Motor neuron (in vitro differentiated cells): ENCODE measurements around the gene SPINDOC. TPM values are rescaled to one million over a fixed set of nuclear protein-coding genes. Genes with fewer than 3 reads are reported as not detected.
"Not testable (repeated sequence)": the region's sequence is repeated elsewhere in the genome, so short reads cannot be mapped to it uniquely, and the experiment has no call there.

Experiments used
- ATAC-seq, 8 experiments: fragments of 200-7000 bp; cut with Tn5 transposase; replicated peaks in 6 of 8; 2 replicates each; pipeline ENCODE4 v1.8.0; 2021; ENCODE audit warnings: mild to moderate bottlenecking in 8 of 8, moderate library complexity in 8 of 8
- H3K27ac ChIP-seq, 2 donors: fragments of 250-450 bp; sonication (Bioruptor Pico); 2 replicates each; pipeline ENCODE4 v1.9.0; 2021; ENCODE audit warnings: antibody characterized with exemption in 2 of 2, mild to moderate bottlenecking in 2 of 2, moderate library complexity in 1 of 2
- H3K4me1 ChIP-seq, 2 donors: fragments of 250-450 bp; sonication (Bioruptor Pico); replicated peaks in 1 of 2; 2 replicates each; pipeline ENCODE4 v1.6.1; 2021; ENCODE audit warnings: antibody characterized with exemption in 2 of 2, mild to moderate bottlenecking in 2 of 2, moderate library complexity in 1 of 2
- H3K4me3 ChIP-seq, 5 donors: fragments of 250-450 bp; sonication (Bioruptor Pico); 2 replicates each; pipeline ENCODE4 v1.9.0; 2021; ENCODE audit warnings: antibody characterized with exemption in 5 of 5, mild to moderate bottlenecking in 5 of 5, moderate library complexity in 4 of 5
- WGBS, 10 experiments: fragments of 450-650 bp; shearing (Covaris generic); methylation state at CpG; one replicate each; pipeline ENCODE4 v1.0.0; 2022; 5-methylcytosine and 5-hydroxymethylcytosine counted together
- in situ Hi-C, 9 experiments: fragments of 400-800 bp; cut with MboI; loops; one replicate each; pipeline ENCODE4 v1.15.0; 2021; ENCODE audit warnings: low sequenced_read_pairs in 9 of 9, low pct_unique_long_range_greater_than_20kb in 2 of 9; ENCODE audit not compliant: unreplicated experiment in 9 of 9
- total RNA-seq, 8 experiments: library from RNA; unstranded; fragments of 300-600 nt; gene quantifications; 2 replicates each; pipeline versions ENCODE4 v1.2.3 to v1.2.4, GENCODE V29; 2022

SPINDOC gene
- total RNA-seq, 8 experiments from 2014 or later = 16.6 to 61.5 (median 23.5) TPM

GRCh38 chr11:63802637-63803414 is 10.4 kb upstream of the SPINDOC start:
- in situ Hi-C loops = no loop called here
- no peak overlapping the region for H3K27ac ChIP-seq
- H3K4me1 ChIP-seq = no peaks in the 10 kb centered on the region
- H3K4me3 ChIP-seq = no peak overlapping the region
- WGBS, 10 experiments = 43 to 100% (median 87%) methylated on average over 1 to 8 of the region's 10 CpGs; no CpG with 5 or more reads in 2 of the 10 experiments
- ATAC-seq = peak; percentile 27 to 86 (median 50)

DNA sequence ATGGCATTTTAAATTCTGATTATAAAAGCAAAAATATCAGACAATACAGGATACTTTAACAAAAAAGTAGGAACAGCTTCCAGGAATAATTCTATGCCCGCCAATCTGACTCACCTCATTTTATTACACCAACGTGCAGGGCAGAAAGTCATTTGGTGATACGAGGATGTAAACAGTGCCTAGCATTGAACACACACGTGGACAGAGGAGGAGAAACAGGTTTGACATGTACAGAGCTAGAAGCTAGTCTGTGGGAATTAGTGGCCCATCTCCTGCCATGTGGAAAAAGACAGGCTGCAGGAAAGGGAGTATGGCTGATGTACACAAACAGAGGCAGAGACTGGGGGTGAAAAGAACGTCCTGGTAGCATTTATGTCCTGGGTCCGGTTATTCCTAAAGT is 9.0 kb upstream of the SPINDOC start:
- in situ Hi-C loops = no loop called here

DNA sequence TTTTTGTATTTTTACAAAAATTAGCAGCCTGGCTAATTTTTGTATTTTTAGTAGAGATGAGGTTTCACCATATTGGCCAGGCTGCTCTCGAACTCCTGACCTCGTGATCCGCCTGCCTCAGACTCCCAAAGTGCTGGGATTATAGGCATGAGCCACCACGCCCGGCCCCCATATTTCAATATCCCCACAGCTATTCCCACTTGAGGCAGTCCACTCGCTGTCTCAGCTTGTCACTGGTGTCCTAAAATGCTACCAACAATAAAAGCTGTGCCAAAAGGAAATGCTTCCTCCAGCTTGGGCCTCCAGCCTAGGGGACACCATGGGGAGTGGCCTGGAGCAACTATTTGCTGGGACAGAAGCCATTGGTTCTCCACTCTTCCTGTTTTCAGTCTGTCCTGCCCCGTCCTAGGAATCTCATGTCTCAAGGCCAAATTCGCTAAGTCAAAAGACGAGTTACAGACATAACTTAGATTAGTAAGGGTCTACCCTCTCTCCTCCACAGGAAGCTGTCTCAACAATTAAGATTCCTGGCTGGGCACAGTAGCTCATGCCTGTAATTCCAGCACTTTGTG is 7.3 kb upstream of the SPINDOC start:
- in situ Hi-C loops = no loop called here
- no peak for ATAC-seq
- WGBS, 10 experiments = 47 to 100% (median 80%) methylated on average over 1 to 7 of the region's 9 CpGs; no CpG with 5 or more reads in 2 of the 10 experiments
- Histone ChIP-seq H3K4me3 (no peak overlapping the region), H3K4me1 (no peaks in the 10 kb centered on the region), H3K27ac (no peak overlapping the region)

More for the DNA sequence above, 9.0 kb upstream of the SPINDOC start:
- Histone ChIP-seq H3K4me3 (no peak overlapping the region), H3K27ac (no peak overlapping the region), H3K4me1 (no peaks in the 10 kb centered on the region)
- ATAC-seq = no peak
- WGBS, 10 experiments = 50 to 100% (median 78%) methylated on average over 1 to 6 of the region's 6 CpGs; no CpG with 5 or more reads in 1 of the 10 experiments

GRCh38 chr11:63810383-63810782 is 2.9 kb upstream of the SPINDOC start:
- in situ Hi-C loops, H3K4me3 ChIP-seq, H3K27ac ChIP-seq, ATAC-seq: not testable (repeated sequence)
- peaks cover 9 to 19% of the 10 kb centered on the region in 2 donors for H3K4me1 ChIP-seq
- WGBS, 10 experiments = 80 to 100% (median 93%) methylated on average over 1 to 7 of the region's 11 CpGs; no CpG with 5 or more reads in 3 of the 10 experiments

GRCh38 chr11:63811522-63811921 is 1.7 kb upstream of the SPINDOC start:
- 66 to 100% (median 88%) methylated on average over 1 to 3 of the region's 3 CpGs; no CpG with 5 or more reads in 6 of the 10 experiments for WGBS, 10 experiments
- in situ Hi-C loops = no loop called here
- Histone ChIP-seq H3K4me1 (peaks cover 9 to 21% of the 10 kb centered on the region in 2 donors), H3K4me3 (peak overlapping the region in 1 of 5 donors; percentile 79), H3K27ac (no peak overlapping the region)
- ATAC-seq = no peak

DNA sequence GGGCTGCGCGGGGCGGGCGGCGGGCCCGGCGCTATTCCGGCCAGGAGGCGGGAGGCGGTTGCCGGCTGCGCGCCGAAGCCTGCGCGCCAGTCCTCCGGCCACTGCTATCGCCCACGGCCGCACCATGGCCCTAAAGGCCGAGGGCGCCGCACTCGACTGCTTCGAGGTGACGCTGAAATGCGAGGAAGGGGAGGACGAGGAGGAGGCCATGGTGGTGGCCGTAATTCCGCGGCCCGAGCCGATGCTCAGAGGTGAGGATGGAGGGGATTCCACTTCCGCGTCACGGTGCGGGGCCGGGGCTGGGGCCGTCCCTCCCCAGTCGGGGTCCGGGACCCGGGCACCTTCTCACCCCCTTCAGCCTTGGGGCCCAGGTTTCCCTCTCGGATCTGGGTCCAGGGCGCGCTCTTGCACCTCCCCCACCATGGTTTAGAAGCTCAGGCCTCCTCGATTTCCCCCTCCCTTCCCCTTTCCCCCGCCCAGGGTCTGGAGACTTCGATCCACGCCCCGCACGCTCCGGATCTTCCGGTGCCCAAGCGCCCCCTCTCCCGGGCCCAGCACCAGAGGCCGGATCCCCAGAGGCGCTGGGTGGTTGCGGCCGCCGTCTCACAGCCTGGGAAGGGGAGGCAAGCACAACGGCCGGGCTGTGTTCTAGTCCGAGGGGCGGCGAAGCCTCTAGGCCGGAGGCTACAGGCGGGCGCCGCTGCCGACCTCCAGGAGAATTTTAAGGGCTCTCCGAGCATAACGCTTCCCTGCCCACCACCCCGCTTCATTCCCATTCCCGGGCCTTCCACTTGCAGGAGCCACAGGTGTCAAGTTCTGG is 517 bp downstream of the SPINDOC start:
- Histone ChIP-seq H3K27ac (peak overlapping the region; percentile 74 to 89), H3K4me3 (peak overlapping the region; percentile 67 to 92 (median 79)), H3K4me1 (peaks cover 9 to 21% of the 10 kb centered on the region in 2 donors)
- in situ Hi-C loops = no loop called here
- ATAC-seq = peak; percentile 57 to 74 (median 70)
- WGBS, 10 experiments = 0% methylated on average over 1 to 5 of the region's 74 CpGs; no CpG with 5 or more reads in 7 of the 10 experiments

- peak overlapping the region in 1 of 2 donors; percentile 89 for H3K27ac ChIP-seq
- peak in 4 of 8 experiments; percentile 1 to 4 (median 3) for ATAC-seq
- 0 to 20% (median 3%) methylated on average over 2 to 7 of the region's 7 CpGs; no CpG with 5 or more reads in 2 of the 10 experiments for WGBS, 10 experiments
These were observed 1.1 kb downstream of the SPINDOC start for GRCh38 chr11:63814383-63814736.

GRCh38 chr11:63816166-63816565 is 2.9 kb downstream of the SPINDOC start:
- H3K4me3 ChIP-seq = no peak overlapping the region
- ATAC-seq = no peak
- in situ Hi-C loops = no loop called here
- 89 to 100% (median 97%) methylated on average over 2 to 6 of the region's 6 CpGs; no CpG with 5 or more reads in 1 of the 10 experiments for WGBS, 10 experiments
- H3K27ac ChIP-seq = no peak overlapping the region
- H3K4me1 ChIP-seq = peaks cover 9 to 21% of the 10 kb centered on the region in 2 donors

More at GRCh38 chr11:63814383-63814736, 1.1 kb downstream of the SPINDOC start:
- in situ Hi-C loops = no loop called here
- Histone ChIP-seq H3K4me1 (peaks cover 9 to 21% of the 10 kb centered on the region in 2 donors), H3K4me3 (peak overlapping the region; percentile 67 to 92 (median 79))

DNA sequence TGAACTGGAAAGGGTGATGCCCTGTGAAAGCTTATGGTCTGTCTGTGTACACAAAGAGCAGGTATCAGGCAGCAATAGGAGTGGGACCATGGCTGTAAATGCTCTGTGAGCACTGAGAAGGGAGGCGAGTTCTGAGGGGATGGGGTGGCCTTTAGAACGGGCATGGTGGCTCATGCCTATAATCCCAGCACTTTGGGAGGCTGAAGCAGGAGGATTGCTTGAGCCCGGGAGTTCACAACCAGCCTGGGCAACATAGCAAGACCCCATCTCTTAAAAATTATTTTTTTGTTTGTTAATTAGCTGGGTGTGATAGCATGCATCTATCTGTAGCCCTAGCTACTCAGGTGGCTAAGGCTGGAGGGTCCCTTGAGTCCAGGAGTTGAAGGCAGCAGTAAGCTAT is 3.5 kb downstream of the SPINDOC start:
- peaks cover 9 to 18% of the 10 kb centered on the region in 2 donors for H3K4me1 ChIP-seq
- in situ Hi-C loops = no loop called here
- ATAC-seq = no peak
- 93 to 100% (median 100%) methylated on average over 1 to 3 of the region's 3 CpGs; no CpG with 5 or more reads in 5 of the 10 experiments for WGBS, 10 experiments
- no peak overlapping the region for H3K4me3 ChIP-seq
- no peak overlapping the region for H3K27ac ChIP-seq

GRCh38 chr11:63817758-63818498 is 4.7 kb downstream of the SPINDOC start:
- no peak overlapping the region for H3K4me3 ChIP-seq
- ATAC-seq = no peak
- H3K27ac ChIP-seq = no peak overlapping the region
- 89 to 100% (median 93%) methylated on average over 1 to 10 of the region's 27 CpGs; no CpG with 5 or more reads in 4 of the 10 experiments for WGBS, 10 experiments
- H3K4me1 ChIP-seq = peaks cover 9 to 11% of the 10 kb centered on the region in 2 donors
- in situ Hi-C loops = no loop called here

- ATAC-seq = no peak
- WGBS, 10 experiments = 96 to 100% (median 100%) methylated on average over 2 to 5 of the region's 19 CpGs; no CpG with 5 or more reads in 7 of the 10 experiments
- Histone ChIP-seq H3K4me3 (no peak overlapping the region), H3K4me1 (peaks cover 9 to 11% of the 10 kb centered on the region in 2 donors), H3K27ac (no peak overlapping the region)
- in situ Hi-C loops = no loop called here
These were observed 5.4 kb downstream of the SPINDOC start for GRCh38 chr11:63818609-63819008.

DNA sequence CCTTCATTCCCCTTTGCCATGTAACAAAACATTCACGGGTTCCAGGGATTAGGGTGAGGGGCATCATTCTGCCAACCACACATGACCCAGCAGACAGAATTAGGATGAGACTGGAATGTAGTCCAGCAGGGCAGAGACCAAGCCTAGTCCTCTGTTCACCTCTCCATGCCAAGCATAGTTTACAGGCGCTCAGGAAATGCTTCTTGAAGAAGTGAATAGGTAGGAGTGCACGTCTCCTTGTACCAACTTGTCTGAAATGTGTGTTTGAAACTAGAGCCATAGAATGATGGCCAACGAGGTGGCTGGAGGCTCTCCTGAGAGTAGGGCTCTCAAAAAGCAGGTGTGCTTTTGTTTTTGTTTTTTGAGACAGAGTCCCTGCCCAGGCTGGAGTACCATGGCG is 8.2 kb downstream of the SPINDOC start:
- Histone ChIP-seq H3K4me3 (no peak overlapping the region), H3K4me1 (no peaks in the 10 kb centered on the region), H3K27ac (no peak overlapping the region)
- no peak for ATAC-seq
- 81 to 100% (median 96%) methylated on average over 1 to 4 of the region's 5 CpGs; no CpG with 5 or more reads in 5 of the 10 experiments for WGBS, 10 experiments
- in situ Hi-C loops = no loop called here
